Heart left ventricle (tissue), 16 donors: ENCODE results near the gene CYB561D1. TPM values are rescaled to one million over a fixed set of nuclear protein-coding genes. Genes with fewer than 3 reads are reported as not detected.

Experiments used
- ATAC-seq, 4 donors: fragments of 200-7000 bp; cut with Tn5 transposase; one replicate each; pipeline ENCODE4 v1.9.1; 2020 to 2022; ENCODE audit warnings: moderate library complexity in 4 of 4, mild to moderate bottlenecking in 3 of 4, moderate number of reproducible peaks in 1 of 4
- DNase-seq, 5 donors: peaks; one replicate each; pipeline ENCODE4 v3.0.0-alpha.2; 2020
- H3K27ac ChIP-seq, 12 donors: fragments of 200-600 bp; sonication (generic) in 4 of 12; one replicate each; pipeline versions ENCODE4 v1.5.0 to v1.8.0; 2016 to 2022; ENCODE audit warnings: mild to moderate bottlenecking in 2 of 12
- H3K27me3 ChIP-seq, 9 donors: fragments of 200-600 bp; sonication (generic) in 2 of 9; one replicate each; pipeline versions ENCODE4 v1.5.1 to v1.8.0; 2016 to 2022; ENCODE audit warnings: mild to moderate bottlenecking in 3 of 9
- H3K36me3 ChIP-seq, 9 donors: fragments of 200-600 bp; sonication (generic) in 2 of 9; one replicate each; pipeline versions ENCODE4 v1.5.0 to v1.8.0; 2018 to 2022; ENCODE audit warnings: mild to moderate bottlenecking in 2 of 9
- H3K4me1 ChIP-seq, 12 donors: fragments of 200-600 bp; sonication (generic) in 4 of 12; one replicate each; pipeline versions ENCODE4 v1.5.0 to v1.8.0; 2016 to 2022; ENCODE audit warnings: mild to moderate bottlenecking in 3 of 12
- H3K4me3 ChIP-seq, 12 donors: fragments of 200-600 bp; sonication (generic) in 4 of 12; one replicate each; pipeline versions ENCODE4 v1.5.0 to v1.8.0; 2017 to 2022; ENCODE audit warnings: mild to moderate bottlenecking in 9 of 12, moderate library complexity in 4 of 12
- H3K9me3 ChIP-seq, 12 donors: fragments of 200-600 bp; sonication (generic) in 4 of 12; one replicate each; pipeline versions ENCODE4 v1.5.0 to v1.8.0; 2016 to 2022; ENCODE audit warnings: mild to moderate bottlenecking in 1 of 12
- CTCF ChIP-seq, 12 donors: fragments of 200-600 bp; sonication (generic) in 4 of 12; IDR thresholded peaks; one replicate each; pipeline versions ENCODE4 v1.5.0 to v1.8.0; 2018 to 2022; ENCODE audit warnings: antibody characterized with exemption in 12 of 12, mild to moderate bottlenecking in 5 of 12
- POLR2A ChIP-seq, 2 donors: fragments of 450-650 bp; IDR thresholded peaks; one replicate each; pipeline ENCODE4 v1.6.1; 2017; ENCODE audit warnings: antibody characterized with exemption in 2 of 2, mild to moderate bottlenecking in 2 of 2, moderate library complexity in 2 of 2
- WGBS, 4 donors: extraction: QIAGEN DNeasy Blood & Tissue Kit in 2 of 4; methylation state at CpG; one replicate each; pipeline versions ENCODE4 v1.1.5 to v1.1.7; 2013 to 2018; 5-methylcytosine and 5-hydroxymethylcytosine counted together
- intact Hi-C, 10 donors: fragments of 100-400 bp; cut with DNase I; formaldehyde crosslinking; loops; one replicate each; pipeline versions ENCODE4 v1.11.1 to v1.14.2; 2022
- polyA plus RNA-seq, 2 donors: library from polyadenylated mRNA; stranded (reverse); fragments of 200-250 nt; gene quantifications; one replicate each; pipeline ENCODE4 v1.2.3, GENCODE V29; 2013
- total RNA-seq, 9 donors: library from RNA; depleted of rRNA in 2 of 9; stranded (reverse); fragments of >200 nt in 2 of 9; fragmentation: NEBNext Ultra II Directional in 3 of 9; extraction: Animal tissue kit (Norgen Biotek cat#: 25700) in 3 of 9; gene quantifications; one replicate each; pipeline versions ENCODE4 v1.1.0 to v1.2.4, GENCODE V29; 2016 to 2023
- donor health status: ischemic (EF 13 %, LVEDD 7.1; RV severe dilation, severe dysfunction).
- donor health status: healthy with polysubstance abuse.
- donor health status: DM: no; HTN: yes; CAD: no.
- donor health status: DM: no; HTN: no; CAD: no.
- donor health status: ischemic (EF 25% LVEDD 6.9; RV normal size, moderate dysfunction).
- donor health status: ischemic (EF 25% LVEDD 5.7; RV mildly dilated, moderate dysfunction).
- donor health status: healthy.
- donor health status: DM: yes; HTN: yes; CAD: no.
- donor health status: ischemic (EF 35%, LVEDD 5.7; RV mildly dilated, moderate dysfunction).
- donor health status: nonischemic (EF 11% LVEDD 7.7; RV severe dilation, severe dysfunction).
- donor health status: DM: yes; HTN: yes; CAD: no.
- donor health status: PGD.
- donor health status: ischemic (EF 29% LVEDD 5.4; RV normal size, mild dysfunction).
- donor health status: nonischemic (EF 23%, LVEDD 6.1; RV moderate dilation, normal function).

CYB561D1 gene
- total and polyA plus RNA-seq, 11 donors = 2.1 to 8.4 (median 5.1) TPM

DNA sequence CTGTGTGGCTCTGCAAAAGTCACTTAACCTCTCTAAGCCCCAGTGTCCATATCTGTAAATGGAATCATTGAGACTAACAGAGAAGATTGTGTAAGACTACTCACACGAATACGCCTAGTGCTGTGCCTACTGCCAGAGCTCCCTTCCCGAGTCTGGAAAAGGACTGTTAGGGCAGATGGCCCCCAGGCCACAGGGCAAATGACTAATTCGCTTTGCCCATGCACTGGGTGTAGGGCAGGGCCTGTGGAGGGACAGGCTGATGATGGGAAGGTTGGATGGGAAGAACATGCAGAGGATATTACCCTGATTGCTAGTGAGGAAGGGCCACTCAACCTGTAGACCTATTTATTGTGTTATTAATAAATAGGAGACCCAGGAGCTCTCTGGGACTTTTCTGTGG is 41.6 kb downstream of the CYB561D1 start:
- peaks cover 0 to 55% (median 24%) of the 10 kb centered on the region in 12 donors for H3K4me1 ChIP-seq
- intact Hi-C loops = loop anchor here in 2 of 10 donors (10.0 kb wide), 2 partner anchors 261 to 271 kb away; no protein-coding TSS in a partner anchor

DNA sequence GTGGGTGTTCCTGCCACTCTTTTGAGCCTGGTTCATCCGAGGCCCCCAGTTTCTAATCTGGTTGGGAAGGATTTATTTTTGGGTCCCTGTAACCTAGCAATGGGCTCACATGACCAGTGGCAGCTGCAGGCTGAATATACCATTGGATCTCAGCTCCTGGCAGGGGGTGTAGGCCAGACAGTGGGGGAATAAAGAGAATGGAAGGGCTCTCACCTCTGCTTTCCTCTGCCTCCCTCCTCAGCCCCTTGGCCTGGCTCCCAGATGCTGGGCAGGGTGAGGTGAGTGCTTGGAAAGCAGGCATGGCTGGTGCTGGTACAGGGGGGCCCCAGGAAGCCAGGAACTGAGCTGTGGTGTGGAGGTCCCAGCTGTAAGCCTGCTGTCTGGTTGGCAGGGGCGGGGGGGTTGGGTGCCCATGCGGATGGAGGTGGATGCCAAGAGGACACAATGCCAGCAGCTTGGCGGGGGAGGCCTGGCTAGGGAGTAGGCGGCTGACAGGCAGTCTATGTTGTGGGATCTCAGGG is 42.1 kb downstream of the CYB561D1 start:
- peak overlapping the region in 1 of 12 donors; percentile 1 for H3K4me3 ChIP-seq
- 35 to 66% (median 53%) methylated on average over 4 to 5 of the region's 5 CpGs for WGBS, 4 donors
- peak overlapping the region in 11 of 12 donors; percentile 50 to 92 (median 74) for H3K27ac ChIP-seq
- intact Hi-C loops = loop anchor here in 2 of 10 donors (10.0 kb wide), 2 partner anchors 261 to 271 kb away; no protein-coding TSS in a partner anchor
- ATAC-seq (peak; percentile 78 to 84 (median 80)), DNase-seq (peak in 4 of 5 donors; percentile 65 to 78 (median 74))
- peaks cover 0 to 49% (median 21%) of the 10 kb centered on the region in 12 donors for H3K4me1 ChIP-seq
- no peaks in the 10 kb centered on the region for H3K36me3 ChIP-seq
- no peaks in the 10 kb centered on the region for H3K27me3 ChIP-seq
- TF ChIP-seq POLR2A (IDR thresholded peaks at IDR 0.05) = no peak
- no peak for TF ChIP-seq CTCF (IDR thresholded peaks at IDR 0.05)
- no peaks in the 10 kb centered on the region for H3K9me3 ChIP-seq

More for the DNA sequence above, 41.6 kb downstream of the CYB561D1 start:
- ATAC-seq (no peak), DNase-seq (no peak)
- H3K4me3 ChIP-seq = no peak overlapping the region
- 54 to 63% (median 60%) methylated on average over 4 of the region's 4 CpGs for WGBS, 4 donors
- no peaks in the 10 kb centered on the region for H3K27me3 ChIP-seq
- no peaks in the 10 kb centered on the region for H3K9me3 ChIP-seq
- no peaks in the 10 kb centered on the region for H3K36me3 ChIP-seq
- no peak for TF ChIP-seq POLR2A (IDR thresholded peaks at IDR 0.05)
- no peak for TF ChIP-seq CTCF (IDR thresholded peaks at IDR 0.05)
- H3K27ac ChIP-seq = peak overlapping the region; percentile 44 to 92 (median 72)

GRCh38 chr1:109537450-109538178 is 43.7 kb downstream of the CYB561D1 start:
- Histone ChIP-seq H3K4me1 (peaks cover 0 to 35% (median 9%) of the 10 kb centered on the region in 12 donors), H3K4me3 (no peak overlapping the region), H3K27ac (peak overlapping the region in 2 of 12 donors; percentile 74 to 90), H3K36me3 (no peaks in the 10 kb centered on the region), H3K27me3 (no peaks in the 10 kb centered on the region), H3K9me3 (no peaks in the 10 kb centered on the region)
- WGBS, 4 donors = 87 to 93% (median 91%) methylated on average over 8 to 9 of the region's 9 CpGs
- intact Hi-C loops = loop anchor here in 2 of 10 donors (10.0 kb wide), 2 partner anchors 263 to 273 kb away; no protein-coding TSS in a partner anchor
- TF ChIP-seq CTCF (IDR thresholded peaks at IDR 0.05) = no peak
- no peak for TF ChIP-seq POLR2A (IDR thresholded peaks at IDR 0.05)
- ATAC-seq (no peak), DNase-seq (no peak)
